Measurements from ENCODE around the gene FAM20A.

FAM20A gene

GRCh38 chr17:68600931-68601564 is at the start of gene FAM20A:
Gene FAM20A, minus strand, starts transcription at chr17:68601367. Its CDS starts 701 bp downstream, at chr17:68600666.
- DNase-seq (ENCODE audit: low spot score) = no peak

GRCh38 chr17:68649324-68649723 is 48.2 kb upstream of the FAM20A start:
- DNase-seq (ENCODE audit: low spot score) = no peak

- DNase-seq (ENCODE audit: low spot score) = no peak
Observed at GRCh38 chr17:68646626-68647526, 45.7 kb upstream of the FAM20A start.

GRCh38 chr17:68642118-68642412 is 40.9 kb upstream of the FAM20A start:
- no peak for DNase-seq (ENCODE audit: low spot score)

GRCh38 chr17:68641276-68642117 is 40.3 kb upstream of the FAM20A start:
- DNase-seq (ENCODE audit: low spot score) = no peak

- no peak for DNase-seq (ENCODE audit: low spot score)
Observed at GRCh38 chr17:68640242-68640989, 39.2 kb upstream of the FAM20A start.

- DNase-seq (ENCODE audit: low spot score) = no peak
Observed at GRCh38 chr17:68634345-68634876, 33.2 kb upstream of the FAM20A start.

- DNase-seq (ENCODE audit: low spot score) = no peak
Observed at GRCh38 chr17:68628576-68628957, 27.4 kb upstream of the FAM20A start.

GRCh38 chr17:68627956-68628575 is 26.9 kb upstream of the FAM20A start:
- no peak for DNase-seq (ENCODE audit: low spot score)

GRCh38 chr17:68624381-68624780 is 23.2 kb upstream of the FAM20A start:
- no peak for DNase-seq (ENCODE audit: low spot score)

- DNase-seq (ENCODE audit: low spot score) = no peak
Observed at GRCh38 chr17:68623811-68624210, 22.6 kb upstream of the FAM20A start.

- DNase-seq (ENCODE audit: low spot score) = no peak
Observed at GRCh38 chr17:68622423-68622822, 21.3 kb upstream of the FAM20A start.

- DNase-seq (ENCODE audit: low spot score) = no peak
Observed at GRCh38 chr17:68621065-68621464, 19.9 kb upstream of the FAM20A start.

- DNase-seq (ENCODE audit: low spot score) = no peak
Observed at GRCh38 chr17:68616334-68616733, 15.2 kb upstream of the FAM20A start.

- no peak for DNase-seq (ENCODE audit: low spot score)
Observed at GRCh38 chr17:68614718-68615117, 13.6 kb upstream of the FAM20A start.

- no peak for DNase-seq (ENCODE audit: low spot score)
Observed at GRCh38 chr17:68613739-68614298, 12.7 kb upstream of the FAM20A start.

GRCh38 chr17:68612923-68613292 is 11.7 kb upstream of the FAM20A start:
- DNase-seq (ENCODE audit: low spot score) = no peak

- no peak for DNase-seq (ENCODE audit: low spot score)
Observed at GRCh38 chr17:68612209-68612922, 11.2 kb upstream of the FAM20A start.

- DNase-seq (ENCODE audit: low spot score) = no peak
Observed at GRCh38 chr17:68611353-68612208, 10.4 kb upstream of the FAM20A start.

All from CD4-positive, alpha-beta T cell treated with Interleukin-6 at 100 ng/mL for 8 hours (primary cell).